Esophagus muscularis mucosa (tissue), 3 donors: Measurements from ENCODE around the gene PNN.

Experiments used
- CTCF ChIP-seq, 3 experiments: fragments of 200-600 bp in 2 of 3; fragments of 450-650 bp in 1 of 3; sonication (generic) in 2 of 3; IDR thresholded peaks; one replicate each; pipeline ENCODE4 v1.5.1; 2017 to 2019; ENCODE audit warnings: antibody characterized with exemption in 3 of 3, mild to moderate bottlenecking in 2 of 3, moderate library complexity in 1 of 3
- POLR2AphosphoS5 ChIP-seq, 2 donors: sonication (generic); formaldehyde crosslinking; IDR thresholded peaks; one replicate each; pipeline ENCODE4 v1.6.1; 2017; ENCODE audit warnings: antibody characterized with exemption in 2 of 2

- no peak for TF ChIP-seq POLR2AphosphoS5 (IDR thresholded peaks at IDR 0.05)
- TF ChIP-seq CTCF (IDR thresholded peaks at IDR 0.05) = no peak
These were observed 17.6 kb upstream of the PNN start for GRCh38 chr14:39157491-39157890.
